ENCODE measurements around the gene CCAR1. TPM values are rescaled to one million over a fixed set of nuclear protein-coding genes. Genes with fewer than 3 reads are reported as not detected.
"Not testable (repeated sequence)": the region's sequence is repeated elsewhere in the genome, so short reads cannot be mapped to it uniquely, and the experiment has no call there.

Gene CCAR1
- total RNA-seq, 5 donors from 2014 or later (not counting 1 experiment from before 2014, with no cell fraction given), result 73.1 to 91.1 (median 76.6) TPM

- WGBS (ENCODE audit: insufficient coverage), result 100% methylated on average over 1 of the region's 9 CpGs
- Mint-ChIP-seq H3K27me3 (no peaks in the 10 kb centered on the region), H3K4me1 (peaks cover 17 to 21% (median 18%) of the 10 kb centered on the region in 3 donors), H3K36me3 (peaks cover 28% of the 10 kb centered on the region), H3K9me3 (no peaks in the 10 kb centered on the region), H3K4me3 (no peak overlapping the region), H3K27ac (no peak overlapping the region)
- H3K4me1 ChIP-seq (ENCODE audit: control insufficient read depth in 1 of 2, extremely low read depth in 1 of 2, insufficient read depth in 2 of 2, low read length in 2 of 2), result peaks cover 4 to 12% of the 10 kb centered on the region in 2 experiments
- peaks cover 0 to 71% of the 10 kb centered on the region in 2 donors for H3K36me3 ChIP-seq (ENCODE audit: control insufficient read depth in 2 of 2, extremely low read depth in 1 of 2, insufficient read depth in 1 of 2, low read length in 1 of 2)
- ChIA-PET CTCF (interaction anchor here (0.6 kb wide), 2 partner anchors 52 to 237 kb away, joined by 3 to 7 read pairs; no protein-coding TSS in a partner anchor), POLR2A (interaction anchor here in 1 of 2 donors (0.7 kb wide), 1 partner anchor 1950 kb away, joined by 3 read pairs; no protein-coding TSS in a partner anchor)
- H3K27ac ChIP-seq (ENCODE audit: low read length), result no peak overlapping the region
- ATAC-seq (replicated peaks in 1 of 4), result no peak
- no peak overlapping the region for H3K4me3 ChIP-seq (ENCODE audit: control insufficient read depth in 1 of 2, extremely low read depth in 1 of 2, low read length in 1 of 2)
- no peak for DNase-seq
- H3K27me3 ChIP-seq (replicated peaks in 1 of 2; ENCODE audit: control insufficient read depth in 2 of 2, extremely low read depth in 1 of 2, insufficient read depth in 2 of 2, low read length in 1 of 2), result no peaks in the 10 kb centered on the region
- no peaks in the 10 kb centered on the region for H3K9me3 ChIP-seq
Observed at GRCh38 chr10:68727146-68727545, 6.1 kb downstream of the CCAR1 start.

GRCh38 chr10:68732651-68733050, 11.6 kb downstream of the CCAR1 start:
- WGBS (ENCODE audit: insufficient coverage), result 100% methylated on average over 4 of the region's 8 CpGs
- POLR2A ChIA-PET, result no interaction called here
- Mint-ChIP-seq H3K4me1 (peaks cover 5 to 16% (median 14%) of the 10 kb centered on the region in 3 donors), H3K4me3 (no peak overlapping the region), H3K27ac (no peak overlapping the region), H3K36me3 (peaks cover 32% of the 10 kb centered on the region), H3K9me3 (no peaks in the 10 kb centered on the region), H3K27me3 (no peaks in the 10 kb centered on the region)
- Histone ChIP-seq H3K4me1 (ENCODE audit: control insufficient read depth in 1 of 2, extremely low read depth in 1 of 2, insufficient read depth in 2 of 2, low read length in 2 of 2) (peaks cover 0 to 3% of the 10 kb centered on the region in 2 experiments), H3K4me3 (ENCODE audit: control insufficient read depth in 1 of 2, extremely low read depth in 1 of 2, low read length in 1 of 2) (no peak overlapping the region), H3K9me3 (no peaks in the 10 kb centered on the region), H3K27ac (ENCODE audit: low read length) (no peak overlapping the region), H3K36me3 (ENCODE audit: control insufficient read depth in 2 of 2, extremely low read depth in 1 of 2, insufficient read depth in 1 of 2, low read length in 1 of 2) (peaks cover 0 to 81% of the 10 kb centered on the region in 2 donors), H3K27me3 (replicated peaks in 1 of 2; ENCODE audit: control insufficient read depth in 2 of 2, extremely low read depth in 1 of 2, insufficient read depth in 2 of 2, low read length in 1 of 2) (no peaks in the 10 kb centered on the region)
- CTCF ChIA-PET, result no interaction called here
- DNase-seq (no peak), ATAC-seq (replicated peaks in 1 of 4) (no peak)

DNA sequence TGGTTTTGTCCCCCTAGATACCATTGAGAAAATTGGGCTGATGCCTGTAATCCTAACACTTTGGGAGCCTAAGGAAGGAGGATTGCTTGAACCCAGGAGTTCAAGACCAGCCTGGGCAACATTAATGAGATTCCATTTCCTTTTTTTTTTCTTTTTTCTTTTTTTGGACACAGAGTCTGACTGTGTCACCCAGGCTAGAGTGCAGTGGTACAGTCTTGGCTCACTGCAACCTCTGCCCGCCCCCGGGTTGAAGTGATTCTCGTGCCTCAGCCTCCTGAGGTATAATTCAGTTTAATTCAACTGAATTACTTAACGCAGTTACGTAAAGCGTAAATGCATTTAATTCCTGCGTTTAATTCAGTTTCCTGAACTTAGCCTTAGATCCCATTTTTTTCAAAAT, 13.3 kb downstream of the CCAR1 start:
- no peaks in the 10 kb centered on the region for H3K27me3 ChIP-seq (replicated peaks in 1 of 2; ENCODE audit: control insufficient read depth in 2 of 2, extremely low read depth in 1 of 2, insufficient read depth in 2 of 2, low read length in 1 of 2)
- no peaks in the 10 kb centered on the region for H3K9me3 Mint-ChIP-seq
- WGBS (ENCODE audit: insufficient coverage), result 96% methylated on average over 6 of the region's 7 CpGs
- H3K4me1 Mint-ChIP-seq, result peaks cover 5 to 14% (median 9%) of the 10 kb centered on the region in 3 donors
- H3K4me3 Mint-ChIP-seq, result no peak overlapping the region
- H3K27ac Mint-ChIP-seq, result no peak overlapping the region
- ChIA-PET CTCF (no interaction called here), POLR2A (interaction anchor here (0.5 to 0.6 kb wide), 2 partner anchors 9 to 283 kb away, joined by 4 to 7 read pairs; no protein-coding TSS in a partner anchor)
- H3K36me3 ChIP-seq (ENCODE audit: control insufficient read depth in 2 of 2, extremely low read depth in 1 of 2, insufficient read depth in 1 of 2, low read length in 1 of 2), result peaks cover 2 to 82% of the 10 kb centered on the region in 2 donors
- peaks cover 35% of the 10 kb centered on the region for H3K36me3 Mint-ChIP-seq
- no peaks in the 10 kb centered on the region for H3K9me3 ChIP-seq
- no peak overlapping the region for H3K27ac ChIP-seq (ENCODE audit: low read length)
- no peak overlapping the region for H3K4me3 ChIP-seq (ENCODE audit: control insufficient read depth in 1 of 2, extremely low read depth in 1 of 2, low read length in 1 of 2)
- DNase-seq (no peak), ATAC-seq (replicated peaks in 1 of 4) (no peak)
- H3K27me3 Mint-ChIP-seq, result no peaks in the 10 kb centered on the region
- H3K4me1 ChIP-seq (ENCODE audit: control insufficient read depth in 1 of 2, extremely low read depth in 1 of 2, insufficient read depth in 2 of 2, low read length in 2 of 2), result no peaks in the 10 kb centered on the region

- no peak overlapping the region for H3K27ac Mint-ChIP-seq
- H3K27me3 Mint-ChIP-seq, result no peaks in the 10 kb centered on the region
- Histone ChIP-seq H3K9me3 (no peaks in the 10 kb centered on the region), H3K4me3 (ENCODE audit: control insufficient read depth in 1 of 2, extremely low read depth in 1 of 2, low read length in 1 of 2) (no peak overlapping the region), H3K36me3 (ENCODE audit: control insufficient read depth in 2 of 2, extremely low read depth in 1 of 2, insufficient read depth in 1 of 2, low read length in 1 of 2) (peaks cover 3 to 82% of the 10 kb centered on the region in 2 donors), H3K4me1 (ENCODE audit: control insufficient read depth in 1 of 2, extremely low read depth in 1 of 2, insufficient read depth in 2 of 2, low read length in 2 of 2) (no peaks in the 10 kb centered on the region), H3K27ac (ENCODE audit: low read length) (no peak overlapping the region), H3K27me3 (replicated peaks in 1 of 2; ENCODE audit: control insufficient read depth in 2 of 2, extremely low read depth in 1 of 2, insufficient read depth in 2 of 2, low read length in 1 of 2) (no peaks in the 10 kb centered on the region)
- peaks cover 41% of the 10 kb centered on the region for H3K36me3 Mint-ChIP-seq
- no peak overlapping the region for H3K4me3 Mint-ChIP-seq
- POLR2A ChIA-PET, result no interaction called here
- H3K9me3 Mint-ChIP-seq, result no peaks in the 10 kb centered on the region
- ATAC-seq (replicated peaks in 1 of 4) (no peak), DNase-seq (no peak)
- H3K4me1 Mint-ChIP-seq, result peaks cover 9 to 18% (median 11%) of the 10 kb centered on the region in 3 donors
- CTCF ChIA-PET, result interaction anchor here in 1 of 2 donors (0.7 kb wide), 1 partner anchor 879 kb away, joined by 4 read pairs; no protein-coding TSS in a partner anchor
- no CpG with 5 or more reads among the region's 6 CpGs for WGBS (ENCODE audit: insufficient coverage)
Observed at GRCh38 chr10:68735119-68735518, 14.1 kb downstream of the CCAR1 start.

DNA sequence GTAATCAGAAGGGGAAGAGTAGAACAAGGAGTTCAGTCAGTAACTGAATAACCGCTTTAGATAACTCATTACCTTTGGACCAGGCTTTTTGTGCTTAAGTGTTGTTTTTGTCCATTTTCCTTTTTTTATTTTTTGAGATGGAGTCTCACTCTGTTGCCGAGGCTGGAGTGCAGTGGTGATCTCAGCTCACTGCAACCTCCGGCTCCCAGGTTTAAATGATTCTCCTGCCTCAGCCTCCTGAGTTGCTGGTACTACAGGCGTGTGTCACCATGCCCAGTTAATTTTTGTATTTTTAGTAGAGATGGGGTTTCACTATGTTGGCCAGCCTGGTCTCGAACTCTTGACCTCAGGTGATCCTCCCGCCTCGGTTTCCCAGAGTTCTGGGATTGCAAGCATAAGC, 14.7 kb downstream of the CCAR1 start:
- CTCF ChIA-PET; H3K4me1 ChIP-seq (ENCODE audit: control insufficient read depth in 1 of 2, extremely low read depth in 1 of 2, insufficient read depth in 2 of 2, low read length in 2 of 2); H3K4me3 Mint-ChIP-seq; H3K27me3 ChIP-seq (replicated peaks in 1 of 2; ENCODE audit: control insufficient read depth in 2 of 2, extremely low read depth in 1 of 2, insufficient read depth in 2 of 2, low read length in 1 of 2); DNase-seq; H3K27me3 Mint-ChIP-seq; H3K9me3 ChIP-seq; H3K9me3 Mint-ChIP-seq; ATAC-seq (replicated peaks in 1 of 4); H3K27ac ChIP-seq (ENCODE audit: low read length); H3K4me3 ChIP-seq (ENCODE audit: control insufficient read depth in 1 of 2, extremely low read depth in 1 of 2, low read length in 1 of 2); H3K27ac Mint-ChIP-seq: not testable (repeated sequence)
- peaks cover 9 to 18% (median 11%) of the 10 kb centered on the region in 3 donors for H3K4me1 Mint-ChIP-seq
- H3K36me3 ChIP-seq (ENCODE audit: control insufficient read depth in 2 of 2, extremely low read depth in 1 of 2, insufficient read depth in 1 of 2, low read length in 1 of 2), result peaks cover 3 to 82% of the 10 kb centered on the region in 2 donors
- peaks cover 42% of the 10 kb centered on the region for H3K36me3 Mint-ChIP-seq
- 67% methylated on average over 3 of the region's 7 CpGs for WGBS (ENCODE audit: insufficient coverage)
- POLR2A ChIA-PET, result interaction anchor here in 1 of 2 donors (0.6 to 0.7 kb wide), 2 partner anchors 133 to 192 kb away, joined by 3 read pairs; no protein-coding TSS in a partner anchor

- H3K27ac ChIP-seq (ENCODE audit: low read length); H3K4me3 ChIP-seq (ENCODE audit: control insufficient read depth in 1 of 2, extremely low read depth in 1 of 2, low read length in 1 of 2); H3K27me3 ChIP-seq (replicated peaks in 1 of 2; ENCODE audit: control insufficient read depth in 2 of 2, extremely low read depth in 1 of 2, insufficient read depth in 2 of 2, low read length in 1 of 2); H3K4me1 ChIP-seq (ENCODE audit: control insufficient read depth in 1 of 2, extremely low read depth in 1 of 2, insufficient read depth in 2 of 2, low read length in 2 of 2); H3K27ac Mint-ChIP-seq; H3K27me3 Mint-ChIP-seq; DNase-seq; H3K9me3 Mint-ChIP-seq; H3K4me3 Mint-ChIP-seq; H3K9me3 ChIP-seq; CTCF ChIA-PET; ATAC-seq (replicated peaks in 1 of 4): not testable (repeated sequence)
- POLR2A ChIA-PET, result interaction anchor here in 1 of 2 donors (0.6 kb wide), 1 partner anchor 738 kb away, joined by 3 read pairs; no protein-coding TSS in a partner anchor
- Mint-ChIP-seq H3K4me1 (peaks cover 5 to 11% (median 9%) of the 10 kb centered on the region in 3 donors), H3K36me3 (peaks cover 28% of the 10 kb centered on the region)
- WGBS (ENCODE audit: insufficient coverage), result no CpG with 5 or more reads among the region's 5 CpGs
- H3K36me3 ChIP-seq (ENCODE audit: control insufficient read depth in 2 of 2, extremely low read depth in 1 of 2, insufficient read depth in 1 of 2, low read length in 1 of 2), result peaks cover 3 to 85% of the 10 kb centered on the region in 2 donors
Observed at GRCh38 chr10:68740676-68741075, 19.6 kb downstream of the CCAR1 start.

All from T-cell (primary cell).